NCI-H2081 treated with DMSO at 0.1 percent for 48 hours (cell line): ENCODE data around the gene NRDC.
"Not testable (repeated sequence)": the region's sequence is repeated elsewhere in the genome, so short reads cannot be mapped to it uniquely, and the experiment has no call there.

Experiments
- DNase-seq: peaks from one replicate; lab custom pipeline; 2025; lab: John Stamatoyannopoulos, UW

The NRDC gene

DNA sequence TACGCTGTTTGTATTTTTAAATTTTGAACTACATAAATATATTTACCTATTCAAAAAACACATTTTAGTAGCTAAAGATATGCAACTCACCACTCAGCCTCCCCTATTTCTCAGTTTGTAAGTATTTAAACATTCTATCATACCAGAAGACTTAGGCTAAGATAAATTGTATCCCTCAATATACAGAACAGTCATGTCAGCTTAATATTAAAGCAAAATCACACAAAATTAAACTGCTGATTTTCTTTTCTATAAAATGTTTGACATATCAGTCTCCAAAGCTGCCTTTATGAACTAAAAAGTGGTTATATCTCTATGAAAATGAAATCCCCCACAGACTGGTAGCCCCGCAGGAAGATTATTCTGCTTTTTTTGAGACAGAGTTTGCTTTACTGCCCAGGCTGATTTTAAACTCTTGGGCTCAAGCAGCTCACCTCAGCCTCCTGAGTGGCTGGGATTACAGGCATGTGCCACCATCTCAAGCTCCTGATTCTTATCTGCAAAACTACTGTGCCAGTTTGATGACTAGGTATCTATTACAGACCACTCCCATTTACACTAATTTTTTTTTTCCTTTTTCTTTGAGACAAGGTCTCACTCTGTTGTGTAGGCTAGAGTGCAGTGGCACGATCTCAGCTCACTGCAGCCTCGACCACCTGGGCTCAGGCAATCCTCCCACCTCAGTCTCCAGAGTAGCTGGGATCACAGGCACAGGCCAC is 37.6 kb downstream of the NRDC start:
- DNase-seq, result no peak

DNA sequence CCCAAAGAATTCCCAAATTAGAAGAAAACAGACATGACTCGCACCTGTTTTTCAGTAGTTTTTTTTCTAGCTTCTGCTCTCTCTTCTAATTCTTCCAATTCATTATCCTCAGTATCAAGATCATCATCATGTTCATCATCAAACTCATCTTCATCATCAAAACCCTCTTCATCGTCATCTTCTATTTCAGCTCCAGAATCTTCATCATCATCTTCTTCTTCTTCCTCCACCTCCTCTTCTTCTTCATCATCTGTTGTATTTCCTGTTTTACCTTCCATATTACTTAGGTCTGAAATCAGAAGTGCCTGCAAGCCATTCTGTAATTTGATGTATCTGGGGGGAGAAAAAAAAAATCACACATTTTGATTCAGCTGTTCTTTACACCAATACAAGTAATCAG is 38.3 kb downstream of the NRDC start:
- DNase-seq, result no peak

DNA sequence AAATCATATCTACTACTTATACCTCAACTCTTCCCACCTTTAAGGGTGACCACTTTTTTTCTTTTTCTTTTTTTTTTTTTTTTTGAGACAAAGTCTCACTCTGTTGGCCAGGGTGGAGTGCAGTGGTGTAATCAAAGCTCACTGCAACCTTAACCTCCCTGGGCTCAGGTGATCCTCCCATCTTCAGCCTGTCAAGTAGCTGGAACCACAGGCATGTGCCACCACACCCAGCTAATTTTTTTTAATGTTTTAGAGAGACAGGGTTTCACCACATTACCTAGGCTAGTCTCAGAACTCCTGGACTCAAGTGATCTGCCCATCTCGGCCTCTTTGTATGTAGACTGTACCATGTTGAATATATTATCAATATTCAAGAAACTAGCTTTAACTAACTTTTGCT is 39.4 kb downstream of the NRDC start:
- DNase-seq, result no peak

DNA sequence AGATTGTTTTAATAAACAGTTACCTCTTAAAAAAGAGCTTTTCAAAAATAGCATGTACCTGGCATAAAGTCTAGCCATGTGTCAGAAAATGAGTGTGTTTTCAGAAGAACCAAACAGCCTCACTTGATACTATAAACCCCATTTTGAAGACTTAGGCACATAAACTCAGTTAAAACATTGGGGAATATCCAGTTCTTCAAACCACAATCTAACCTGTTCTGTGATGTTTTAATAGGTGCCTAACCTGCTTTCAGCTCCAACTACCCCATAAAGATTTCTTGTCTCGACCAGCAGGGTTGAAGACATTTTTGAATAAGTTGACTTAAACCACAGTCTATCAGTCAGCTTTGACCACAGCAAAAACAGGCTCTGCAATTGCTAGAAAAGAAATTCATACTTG is 41.3 kb downstream of the NRDC start:
- DNase-seq, result no peak

DNA sequence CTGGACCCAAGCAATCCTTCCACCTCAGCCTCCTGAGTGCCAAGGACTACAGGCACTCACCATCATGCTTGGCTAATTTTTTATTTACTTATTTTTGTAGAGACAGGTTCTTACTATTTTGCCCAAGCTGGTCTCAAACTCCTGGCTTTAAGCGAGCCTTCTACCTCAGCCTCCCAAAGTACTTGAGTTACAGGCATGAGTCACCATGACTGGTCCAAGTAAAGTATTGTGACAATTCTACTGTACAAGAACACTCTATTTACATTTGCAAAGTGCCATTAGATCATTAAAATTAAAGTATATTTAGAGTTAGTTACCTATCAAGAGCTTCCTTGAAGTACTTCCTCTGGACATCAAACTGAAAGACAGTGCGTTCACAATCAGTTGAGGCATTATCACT is 44.8 kb downstream of the NRDC start:
- no peak for DNase-seq

DNA sequence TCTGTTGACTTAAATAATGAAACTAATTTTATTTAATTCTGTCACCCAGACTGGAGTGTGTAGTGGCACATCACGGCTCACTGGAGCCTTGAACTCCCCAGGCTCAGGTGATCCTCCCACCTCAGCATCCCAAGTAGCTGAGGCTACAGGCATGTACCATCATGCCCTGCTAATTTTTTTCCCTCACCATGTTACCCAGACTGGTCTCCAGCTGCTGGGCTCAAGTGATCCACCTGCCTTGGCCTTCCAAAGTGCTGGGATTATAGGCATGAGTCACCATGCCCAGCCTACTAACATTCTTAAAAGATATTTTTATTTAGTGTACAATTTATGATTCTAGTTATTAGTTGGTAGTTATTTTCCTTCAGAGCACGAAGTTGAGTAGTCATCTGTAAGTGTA is 49.5 kb downstream of the NRDC start:
- DNase-seq, result no peak

DNA sequence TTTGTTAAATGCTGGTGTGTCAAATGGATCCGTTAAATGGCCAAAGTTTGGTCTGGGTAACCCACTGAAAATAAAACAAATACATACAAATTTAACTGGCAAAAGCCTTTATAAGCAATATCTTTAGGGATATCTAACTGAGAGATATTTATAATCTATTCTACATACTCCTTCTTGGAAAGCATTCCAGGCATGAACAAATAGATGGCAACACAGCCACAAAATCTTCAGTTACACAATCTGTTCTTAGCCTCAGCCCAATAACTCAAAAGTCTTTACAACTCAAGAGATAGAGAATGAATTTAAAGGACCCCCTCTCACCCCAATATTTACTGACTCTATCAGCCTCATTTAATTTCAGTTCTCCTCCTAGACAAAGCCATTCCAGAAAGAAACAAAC is 58.7 kb downstream of the NRDC start:
- DNase-seq, result no peak

DNA sequence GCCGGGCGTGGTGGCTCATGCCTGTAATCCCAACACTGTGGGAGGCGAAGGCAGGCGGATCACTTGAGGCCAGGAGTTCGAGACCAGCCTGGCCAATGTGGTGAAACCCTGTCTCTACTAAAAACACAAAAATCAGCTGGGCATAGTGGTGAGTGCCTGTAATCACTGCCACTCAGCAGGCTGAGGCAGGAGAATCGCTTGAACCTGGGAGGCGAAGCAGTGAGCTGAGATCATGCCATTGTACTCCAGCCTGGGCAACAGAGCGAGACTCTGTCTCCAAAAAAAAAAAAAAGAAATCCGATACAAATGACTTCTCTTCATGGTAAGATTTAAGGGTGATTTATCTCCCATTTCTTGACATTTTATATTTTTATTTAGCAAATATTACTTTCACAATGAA is 59.5 kb downstream of the NRDC start:
- DNase-seq, result not testable (repeated sequence)

DNA sequence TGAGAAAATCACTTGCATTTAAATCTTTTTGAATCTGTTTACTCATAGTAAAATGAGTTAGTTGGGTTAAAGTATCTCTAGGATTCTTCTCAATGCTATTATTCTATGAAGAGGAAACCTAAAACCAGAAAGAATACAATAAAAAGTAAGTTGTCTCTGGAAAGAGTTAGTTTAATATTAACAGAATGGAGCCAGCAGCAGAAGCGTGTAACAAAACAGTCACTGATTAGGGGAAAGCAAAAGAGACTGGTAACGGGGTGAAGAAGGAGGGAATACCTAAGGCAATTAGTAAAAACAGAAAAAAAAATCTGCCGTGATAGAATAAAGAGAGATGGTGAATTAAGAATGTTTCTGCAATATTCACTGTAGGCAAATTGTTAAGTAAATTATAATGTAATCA is 60.0 kb downstream of the NRDC start:
- no peak for DNase-seq

DNA sequence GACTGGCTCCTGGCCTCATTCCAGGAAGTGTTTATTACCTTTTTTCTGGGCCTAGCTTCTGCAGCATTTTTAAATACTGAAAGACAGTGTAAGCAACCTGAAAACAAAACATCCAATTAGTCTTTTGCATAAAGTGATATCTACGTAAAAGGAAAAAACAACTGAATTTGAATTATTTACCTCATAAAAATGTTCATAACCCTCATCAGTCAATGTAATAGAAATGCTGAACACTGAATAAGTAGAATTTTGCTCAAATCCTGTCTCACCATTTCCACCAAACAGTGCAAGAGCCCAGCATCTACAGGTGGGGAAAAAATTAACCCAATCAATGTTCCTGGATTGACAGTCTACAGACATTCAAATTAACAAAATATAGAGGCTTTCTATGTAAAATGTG is 64.0 kb downstream of the NRDC start:
- DNase-seq, result no peak

DNA sequence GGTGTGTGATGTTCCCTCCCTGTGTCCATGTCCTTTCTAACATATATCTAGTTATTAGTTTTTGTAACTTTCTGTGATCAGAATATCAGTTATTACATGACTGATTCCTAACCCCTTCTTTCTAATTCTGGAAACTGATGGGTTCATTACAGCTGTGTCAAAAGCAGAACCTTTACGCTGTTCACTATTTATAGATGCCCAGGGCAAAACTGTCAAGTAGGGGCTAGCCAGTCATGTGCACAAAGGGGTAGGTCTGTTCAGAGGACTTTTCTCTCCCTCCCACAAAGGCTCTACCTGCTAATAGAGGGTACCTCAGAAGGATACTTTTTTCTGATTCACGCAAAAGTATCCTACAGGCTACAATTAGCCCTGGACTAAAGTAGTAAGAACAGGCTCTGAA is 79.2 kb downstream of the NRDC start:
- no peak for DNase-seq

DNA sequence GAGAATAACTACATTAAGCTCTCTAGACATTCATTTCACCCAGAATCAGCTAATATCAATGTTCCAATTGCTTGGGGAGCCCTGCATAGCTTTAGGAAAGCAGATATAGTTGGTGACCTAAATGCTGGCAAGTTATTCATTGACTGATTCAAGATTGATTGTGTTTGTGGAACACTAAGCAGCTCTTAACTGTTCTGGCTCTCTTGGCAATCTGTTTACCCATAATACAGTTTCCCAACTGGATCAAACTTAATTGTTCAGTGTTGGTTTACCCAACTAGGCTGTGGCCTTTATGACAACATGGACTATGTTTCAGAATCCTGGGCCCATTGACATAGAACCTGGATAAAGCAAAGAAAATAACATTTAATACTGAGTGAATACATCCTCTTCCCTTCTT is 83.7 kb downstream of the NRDC start:
- no peak for DNase-seq

DNA sequence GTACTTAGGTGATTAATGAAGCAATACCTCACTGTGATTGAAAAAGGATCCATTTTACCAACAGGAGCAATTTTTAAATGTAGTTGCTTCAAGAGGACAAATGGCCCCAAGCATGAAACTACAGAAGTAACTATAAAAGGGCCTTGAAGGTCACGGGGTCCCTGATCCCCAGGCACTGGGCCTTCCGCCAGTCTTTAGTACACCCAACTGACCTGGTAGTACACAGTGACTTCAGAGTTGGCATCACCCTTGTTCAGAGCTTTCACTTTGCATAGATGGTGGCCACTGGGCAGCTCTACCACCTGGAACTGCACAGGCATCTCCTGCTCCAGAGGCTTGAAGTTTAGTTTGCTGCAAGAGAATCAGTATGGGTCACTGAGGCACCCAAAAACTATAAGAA is 84.3 kb downstream of the NRDC start:
- no peak for DNase-seq

DNA sequence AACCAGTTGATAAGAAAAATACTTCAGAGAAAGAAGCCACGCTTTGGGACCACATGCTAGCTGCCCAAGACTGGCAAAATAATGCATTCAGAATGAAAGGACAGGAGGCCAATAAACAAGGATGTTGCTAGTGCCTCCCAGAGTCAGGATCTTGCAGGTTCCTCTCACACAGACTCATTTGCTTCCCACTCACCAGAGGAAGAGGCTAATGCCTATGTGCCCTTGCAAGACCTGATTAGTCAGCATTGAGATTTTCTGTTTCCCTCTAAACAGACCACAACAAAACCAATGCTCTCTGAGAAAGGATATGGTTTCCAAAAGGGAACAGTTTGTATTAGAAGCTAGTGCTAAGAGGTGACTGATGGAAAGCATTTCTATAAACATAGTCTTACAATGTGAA is 85.7 kb downstream of the NRDC start:
- DNase-seq, result no peak

DNA sequence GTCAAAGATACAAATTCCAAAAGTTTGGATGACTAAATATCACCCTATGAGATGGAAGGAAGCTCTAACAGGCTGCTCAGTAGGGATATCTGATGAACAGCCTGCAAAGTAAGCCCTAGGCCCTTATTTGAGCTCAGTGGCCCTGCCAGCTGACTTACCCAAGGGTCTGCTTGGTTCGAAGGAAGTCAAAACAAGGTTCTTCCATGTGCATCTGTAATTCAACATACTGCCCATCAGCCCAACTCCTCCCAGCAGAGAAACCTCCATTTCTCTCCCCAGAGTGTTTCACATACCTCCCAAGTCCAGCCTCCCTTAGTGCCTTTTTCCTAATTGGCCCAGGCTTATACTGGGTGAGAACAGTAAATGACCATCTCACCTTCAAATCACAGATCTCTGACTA is 86.6 kb downstream of the NRDC start:
- no peak for DNase-seq

DNA sequence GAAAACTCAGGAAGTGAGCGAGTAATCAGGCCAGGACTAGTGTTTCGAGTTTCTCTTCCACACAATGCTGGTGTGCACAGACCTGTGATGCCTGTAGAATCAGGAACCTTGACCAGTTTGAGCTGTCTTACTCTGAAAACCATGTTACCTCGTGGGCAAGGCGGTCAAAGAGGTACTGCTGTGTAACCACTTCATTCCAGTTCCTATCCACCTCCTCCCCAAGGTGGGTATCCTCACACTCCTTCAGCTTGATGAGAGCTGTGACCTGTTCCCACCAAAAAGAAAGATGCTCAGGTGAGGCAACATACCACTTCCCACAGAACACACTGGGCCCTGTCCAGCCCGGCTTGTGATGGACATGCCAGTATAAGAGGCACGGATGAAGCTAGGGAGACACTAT is 88.1 kb downstream of the NRDC start:
- DNase-seq, result no peak

DNA sequence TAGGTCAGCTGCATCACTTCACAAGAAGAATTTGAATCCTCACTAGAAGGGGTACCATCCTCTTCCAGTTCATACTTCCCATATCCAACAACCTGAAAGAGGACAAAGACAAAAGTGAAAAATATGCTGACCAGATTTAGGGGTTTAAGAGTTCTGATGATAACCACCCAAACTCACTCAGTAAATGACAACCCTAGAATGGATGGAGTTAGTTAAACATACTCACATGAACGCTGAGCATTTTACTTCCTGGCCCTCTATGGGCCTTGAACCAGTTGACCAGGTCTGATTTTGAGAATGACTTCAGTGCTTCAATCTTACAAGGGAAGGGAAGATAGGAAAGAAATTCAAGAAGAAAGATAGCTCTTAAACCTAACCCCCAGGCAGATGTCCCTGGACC is 89.2 kb downstream of the NRDC start:
- no peak for DNase-seq

DNA sequence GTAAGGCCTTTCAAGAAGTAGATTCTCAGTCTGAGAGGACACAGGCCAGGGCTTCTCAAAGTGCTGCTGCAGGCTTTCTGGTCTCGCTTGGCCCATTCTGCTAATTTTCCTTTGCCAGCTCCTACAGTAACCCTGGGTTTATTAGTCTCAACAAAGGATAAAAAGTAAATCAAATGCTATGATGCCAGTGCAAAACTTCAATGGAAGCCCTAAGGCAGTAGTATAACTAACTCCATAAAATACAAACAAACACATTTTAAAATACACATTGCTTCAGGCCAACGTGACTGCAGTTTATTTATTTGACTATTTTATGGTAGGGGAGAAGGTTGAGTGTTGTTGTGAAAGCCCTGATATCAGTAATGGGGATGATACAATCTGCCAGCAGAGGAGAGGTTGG is 89.6 kb downstream of the NRDC start:
- DNase-seq, result no peak

DNA sequence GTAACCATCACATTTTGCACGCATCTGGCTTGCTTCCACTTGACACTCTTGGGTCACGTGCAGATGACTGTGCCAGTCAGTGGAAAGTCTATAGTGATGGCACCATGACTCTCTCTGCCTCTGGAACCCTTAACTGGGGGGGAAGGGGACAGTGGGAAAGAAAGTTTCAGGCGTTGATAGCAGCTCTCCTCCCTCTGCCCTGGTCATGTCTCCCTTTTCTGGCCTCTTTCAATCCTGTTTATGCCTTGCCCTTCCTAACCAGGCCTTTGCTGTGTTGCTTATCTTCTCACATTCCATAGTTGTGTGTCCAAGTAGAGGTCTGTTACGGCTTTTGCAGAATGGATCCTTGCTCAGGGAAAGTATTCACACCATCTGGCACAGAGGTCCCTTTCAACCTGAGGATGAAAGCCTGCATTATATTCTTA is 93.5 kb downstream of the NRDC start:
- DNase-seq, result no peak

DNA sequence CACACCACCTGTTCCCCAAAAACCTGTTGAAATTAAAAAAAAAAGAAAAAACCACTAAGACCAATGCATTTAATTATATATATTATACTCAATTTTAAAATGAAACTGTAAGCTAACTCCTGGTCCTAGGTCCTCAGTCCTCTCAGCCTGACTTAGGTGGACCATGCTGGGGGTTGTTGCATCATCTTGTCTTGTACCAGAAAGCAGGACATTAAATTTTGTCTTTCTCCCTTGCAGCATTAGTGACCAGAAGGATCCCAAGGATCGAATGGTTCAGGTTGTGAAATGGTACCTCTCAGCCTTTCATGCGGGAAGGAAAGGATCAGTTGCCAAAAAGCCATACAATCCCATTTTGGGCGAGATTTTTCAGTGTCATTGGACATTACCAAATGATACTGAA is 97.6 kb downstream of the NRDC start:
- no peak for DNase-seq

DNA sequence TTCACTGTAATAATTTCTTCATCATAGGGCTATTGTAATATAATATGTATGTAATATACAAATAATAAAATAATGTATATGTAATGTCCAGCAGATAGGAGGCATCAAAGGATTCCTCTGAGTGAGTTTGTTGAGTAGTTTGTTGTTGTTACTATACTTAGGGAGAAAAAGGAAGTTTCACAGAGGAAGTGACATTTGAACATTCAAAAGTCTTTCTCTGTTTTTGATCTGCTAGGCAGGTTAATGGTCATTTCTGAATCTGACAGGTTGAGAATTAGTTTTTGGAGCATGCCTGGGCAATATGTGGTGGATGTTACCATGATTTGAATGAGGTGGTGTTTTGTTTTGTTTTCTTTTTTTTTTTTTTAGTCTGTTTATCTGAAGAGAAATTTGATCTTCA is 102.1 kb downstream of the NRDC start:
- no peak for DNase-seq

DNA sequence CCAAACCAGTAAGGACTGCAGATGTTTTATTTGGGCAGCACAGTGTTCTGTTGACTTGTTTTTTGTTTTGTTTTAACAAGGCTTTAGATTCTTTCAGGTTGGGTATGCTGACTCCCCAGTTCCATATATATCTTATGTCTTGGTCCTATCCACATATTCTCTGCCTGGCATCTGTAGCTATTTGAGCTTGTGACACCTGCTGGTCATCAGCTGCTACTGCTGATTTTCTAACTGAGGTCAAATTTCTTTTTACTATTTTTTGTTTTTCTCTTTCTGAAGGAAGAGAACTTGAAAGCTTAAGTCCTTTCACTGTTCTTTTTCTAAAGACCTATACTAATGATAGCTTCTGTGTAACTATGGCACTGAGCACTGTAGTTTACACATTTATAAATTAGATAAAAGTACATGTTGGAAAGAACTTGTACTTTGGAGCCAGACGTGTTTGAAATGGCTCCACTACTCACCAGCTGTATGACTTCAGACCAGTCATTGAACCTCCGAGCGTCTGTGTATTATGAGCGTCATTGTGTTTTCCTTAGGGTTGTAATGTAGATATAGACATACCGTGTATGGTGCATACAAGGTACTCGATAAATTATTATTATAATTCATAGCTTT is 109.4 kb downstream of the NRDC start:
- DNase-seq, result no peak

DNA sequence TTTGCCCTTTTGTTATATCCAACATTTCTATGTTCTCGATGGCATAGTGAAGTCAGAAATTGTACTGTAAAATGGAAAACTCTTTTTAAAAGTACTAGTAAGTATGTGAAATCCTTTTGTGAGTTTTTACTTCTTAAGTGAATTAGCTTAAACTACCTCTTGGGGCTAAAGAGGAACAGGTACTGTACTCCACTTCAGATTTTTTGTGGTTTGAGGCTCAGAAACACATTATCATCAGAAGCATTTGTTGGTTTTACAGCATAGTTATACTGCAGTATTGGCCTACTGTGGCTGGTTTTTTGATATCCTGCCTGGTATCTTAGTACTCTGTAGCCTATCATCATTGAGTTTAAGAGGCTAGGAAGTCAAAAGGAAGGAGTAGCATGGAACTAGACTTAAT is 117.2 kb downstream of the NRDC start:
- DNase-seq, result no peak

DNA sequence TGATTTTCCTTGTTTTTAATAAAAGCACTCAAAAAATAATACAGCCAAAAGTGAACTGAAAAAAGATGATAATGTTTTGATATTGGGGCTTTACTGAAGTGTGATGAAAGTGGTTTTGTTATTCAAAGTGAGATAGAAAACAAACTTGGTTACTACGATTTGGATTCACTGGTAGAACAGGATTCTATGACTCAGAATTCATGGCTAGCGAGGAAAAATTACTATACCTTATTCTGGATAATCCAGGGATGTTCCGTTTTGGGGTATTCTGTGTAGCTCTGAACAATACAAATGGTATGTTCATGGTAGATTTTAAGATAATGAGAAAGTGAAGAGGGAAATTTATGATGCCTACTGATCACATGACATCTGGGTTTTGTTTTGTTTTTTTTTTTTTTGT is 117.7 kb downstream of the NRDC start:
- no peak for DNase-seq
